ENCODE results near the gene ITGB4.

DNA sequence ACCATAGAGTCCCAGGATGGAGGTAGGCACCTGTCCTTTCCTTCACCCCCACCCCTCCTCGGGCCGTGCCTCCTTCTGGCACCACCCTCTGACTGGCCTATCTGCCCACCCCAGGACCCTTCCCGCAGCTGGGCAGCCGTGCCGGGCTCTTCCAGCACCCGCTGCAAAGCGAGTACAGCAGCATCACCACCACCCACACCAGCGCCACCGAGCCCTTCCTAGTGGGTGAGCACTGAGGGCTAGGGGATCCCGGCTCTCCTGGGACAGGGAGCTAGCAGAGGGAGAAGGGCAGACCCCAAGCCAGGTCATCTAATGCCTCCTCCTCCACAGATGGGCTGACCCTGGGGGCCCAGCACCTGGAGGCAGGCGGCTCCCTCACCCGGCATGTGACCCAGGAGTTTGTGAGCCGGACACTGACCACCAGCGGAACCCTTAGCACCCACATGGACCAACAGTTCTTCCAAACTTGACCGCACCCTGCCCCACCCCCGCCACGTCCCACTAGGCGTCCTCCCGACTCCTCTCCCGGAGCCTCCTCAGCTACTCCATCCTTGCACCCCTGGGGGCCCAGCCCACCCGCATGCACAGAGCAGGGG is 35.9 kb downstream of the ITGB4 start:
- TF ChIP-seq EP300 (IDR thresholded peaks at IDR 0.05), result no peak
- TF ChIP-seq, protein P1, sequence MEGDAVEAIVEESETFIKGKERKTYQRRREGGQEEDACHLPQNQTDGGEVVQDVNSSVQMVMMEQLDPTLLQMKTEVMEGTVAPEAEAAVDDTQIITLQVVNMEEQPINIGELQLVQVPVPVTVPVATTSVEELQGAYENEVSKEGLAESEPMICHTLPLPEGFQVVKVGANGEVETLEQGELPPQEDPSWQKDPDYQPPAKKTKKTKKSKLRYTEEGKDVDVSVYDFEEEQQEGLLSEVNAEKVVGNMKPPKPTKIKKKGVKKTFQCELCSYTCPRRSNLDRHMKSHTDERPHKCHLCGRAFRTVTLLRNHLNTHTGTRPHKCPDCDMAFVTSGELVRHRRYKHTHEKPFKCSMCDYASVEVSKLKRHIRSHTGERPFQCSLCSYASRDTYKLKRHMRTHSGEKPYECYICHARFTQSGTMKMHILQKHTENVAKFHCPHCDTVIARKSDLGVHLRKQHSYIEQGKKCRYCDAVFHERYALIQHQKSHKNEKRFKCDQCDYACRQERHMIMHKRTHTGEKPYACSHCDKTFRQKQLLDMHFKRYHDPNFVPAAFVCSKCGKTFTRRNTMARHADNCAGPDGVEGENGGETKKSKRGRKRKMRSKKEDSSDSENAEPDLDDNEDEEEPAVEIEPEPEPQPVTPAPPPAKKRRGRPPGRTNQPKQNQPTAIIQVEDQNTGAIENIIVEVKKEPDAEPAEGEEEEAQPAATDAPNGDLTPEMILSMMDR (IDR thresholded peaks at IDR 0.05), result no peak
- no peak for TF ChIP-seq POLR2A (IDR thresholded peaks at IDR 0.05)
- TF ChIP-seq POLR2AphosphoS5 (IDR thresholded peaks at IDR 0.05), result no peak

Measured in gastroesophageal sphincter (tissue), 3 donors.